ENCODE results near the gene EDIL3. TPM values are rescaled to one million over a fixed set of nuclear protein-coding genes. Genes with fewer than 3 reads are reported as not detected.

The EDIL3 gene
- total and polyA plus RNA-seq, 2 donors (not counting 3 experiments of a cell fraction or from before 2014, with no cell fraction given): 9.1 to 28.8 TPM

DNA sequence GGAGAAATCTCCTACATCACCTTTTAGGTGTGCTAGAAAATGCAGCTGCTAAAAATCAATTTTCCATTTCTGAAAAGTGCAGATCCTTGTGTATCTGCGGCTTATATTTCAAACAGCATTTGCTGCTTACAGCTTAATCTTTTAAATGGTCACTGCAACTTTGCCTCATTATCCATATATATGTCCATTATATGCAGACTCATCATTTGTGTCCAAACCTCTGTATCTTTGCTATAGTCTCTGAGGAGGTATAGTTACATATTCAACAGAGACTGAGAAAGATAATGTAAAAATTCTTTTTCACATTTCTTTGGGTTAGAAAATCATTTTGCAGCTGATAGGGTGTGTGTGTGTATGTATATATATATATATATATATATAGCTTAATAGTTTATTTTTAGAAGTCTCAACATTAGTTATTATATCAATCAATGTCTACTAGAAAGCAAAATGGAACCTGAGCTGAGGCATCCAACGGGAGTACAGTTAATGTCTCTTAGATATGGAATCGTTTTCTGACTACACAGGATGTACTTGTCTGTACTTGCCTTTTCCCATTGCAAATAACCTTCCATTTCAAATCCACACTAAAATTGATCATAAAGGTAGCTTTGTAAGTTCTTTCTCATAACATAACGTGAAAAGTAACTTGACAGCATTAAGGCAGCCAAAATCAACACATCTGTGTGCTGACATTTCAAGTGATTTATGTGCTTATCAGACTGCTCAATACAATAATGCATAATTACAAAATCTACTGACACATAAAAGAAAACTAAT, 397.0 kb downstream of the EDIL3 start:
- dilution Hi-C loops (cut with MboI; ENCODE audit: extremely low pct_ligation_motif_present, low sequenced_read_pairs): no loop called here
- no peak overlapping the region for H3K4me3 ChIP-seq (replicated peaks in 1 of 3; ENCODE audit: insufficient read depth in 1 of 3, low read depth in 1 of 3, low read length in 3 of 3)
- no peaks in the 10 kb centered on the region for H4K20me1 ChIP-seq (replicated peaks; ENCODE audit: control insufficient read depth, extremely low read depth, insufficient read depth, low read length)
- H3K4me2 ChIP-seq (ENCODE audit: insufficient read depth, low read length): no peak overlapping the region
- intact Hi-C loops (cut with micrococcal nuclease): no loop called here
- no peaks in the 10 kb centered on the region for H3K27me3 ChIP-seq (ENCODE audit: control insufficient read depth in 2 of 2, insufficient read depth in 2 of 2, low read length in 2 of 2)
- no peaks in the 10 kb centered on the region for H3K9me3 ChIP-seq (replicated peaks; ENCODE audit: control insufficient read depth, insufficient read depth, low read length)
- no peak overlapping the region for H3K27ac ChIP-seq (ENCODE audit: insufficient read depth, low read depth, low read length)
- H3K4me1 ChIP-seq (ENCODE audit: control insufficient read depth, extremely low read depth, insufficient read depth, low read length): no peaks in the 10 kb centered on the region
- no peak overlapping the region for H3K9ac ChIP-seq (replicated peaks; ENCODE audit: extremely low read depth, insufficient read depth, low read length)
- ChIA-PET POLR2A (no interaction called here), CTCF (interaction anchor here (0.8 to 1.4 kb wide), 3 partner anchors 30 to 61 kb away, joined by 3 read pairs; no protein-coding TSS in a partner anchor)
- H3K36me3 ChIP-seq (ENCODE audit: control insufficient read depth in 2 of 2, extremely low read depth in 1 of 2, insufficient read depth in 2 of 2, low read length in 2 of 2): no peaks in the 10 kb centered on the region
- no peaks in the 10 kb centered on the region for H3K79me2 ChIP-seq (ENCODE audit: control insufficient read depth, insufficient read depth, low read length)
- no peaks in the 10 kb centered on the region for H3K9me1 ChIP-seq (replicated peaks; ENCODE audit: control insufficient read depth, extremely low read depth, insufficient read depth, low read length)
- TF ChIP-seq GATA2 (IDR thresholded peaks at IDR 0.05; ENCODE audit: insufficient read depth, insufficient read length, low read depth, low read length): no peak
- TF ChIP-seq POLR2AphosphoS5 (IDR thresholded peaks at IDR 0.05; ENCODE audit: insufficient read depth, low read depth, low read length): no peak
- TF ChIP-seq, protein P1, sequence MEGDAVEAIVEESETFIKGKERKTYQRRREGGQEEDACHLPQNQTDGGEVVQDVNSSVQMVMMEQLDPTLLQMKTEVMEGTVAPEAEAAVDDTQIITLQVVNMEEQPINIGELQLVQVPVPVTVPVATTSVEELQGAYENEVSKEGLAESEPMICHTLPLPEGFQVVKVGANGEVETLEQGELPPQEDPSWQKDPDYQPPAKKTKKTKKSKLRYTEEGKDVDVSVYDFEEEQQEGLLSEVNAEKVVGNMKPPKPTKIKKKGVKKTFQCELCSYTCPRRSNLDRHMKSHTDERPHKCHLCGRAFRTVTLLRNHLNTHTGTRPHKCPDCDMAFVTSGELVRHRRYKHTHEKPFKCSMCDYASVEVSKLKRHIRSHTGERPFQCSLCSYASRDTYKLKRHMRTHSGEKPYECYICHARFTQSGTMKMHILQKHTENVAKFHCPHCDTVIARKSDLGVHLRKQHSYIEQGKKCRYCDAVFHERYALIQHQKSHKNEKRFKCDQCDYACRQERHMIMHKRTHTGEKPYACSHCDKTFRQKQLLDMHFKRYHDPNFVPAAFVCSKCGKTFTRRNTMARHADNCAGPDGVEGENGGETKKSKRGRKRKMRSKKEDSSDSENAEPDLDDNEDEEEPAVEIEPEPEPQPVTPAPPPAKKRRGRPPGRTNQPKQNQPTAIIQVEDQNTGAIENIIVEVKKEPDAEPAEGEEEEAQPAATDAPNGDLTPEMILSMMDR (IDR thresholded peaks at IDR 0.05; ENCODE audit: extremely low read depth in 1 of 2, insufficient read depth in 1 of 2, low read depth in 1 of 2, low read length in 2 of 2): no peak
- TF ChIP-seq POLR2A (IDR thresholded peaks at IDR 0.05; ENCODE audit: low read depth, low read length): no peak
- TF ChIP-seq, protein P2, sequence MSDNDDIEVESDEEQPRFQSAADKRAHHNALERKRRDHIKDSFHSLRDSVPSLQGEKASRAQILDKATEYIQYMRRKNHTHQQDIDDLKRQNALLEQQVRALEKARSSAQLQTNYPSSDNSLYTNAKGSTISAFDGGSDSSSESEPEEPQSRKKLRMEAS (IDR thresholded peaks at IDR 0.05; ENCODE audit: insufficient read depth, insufficient read length): no peak
- TF ChIP-seq EZH2 (IDR thresholded peaks at IDR 0.05; ENCODE audit: borderline replicate concordance, low read depth, low read length, severe bottlenecking): no peak
- no peak for TF ChIP-seq JUN (IDR thresholded peaks at IDR 0.05; ENCODE audit: borderline replicate concordance, insufficient read depth, insufficient read length, low read depth)
- TF ChIP-seq FOS (IDR thresholded peaks at IDR 0.05; ENCODE audit: borderline replicate concordance, insufficient read depth, low read length): no peak
- no peak for TF ChIP-seq MYC (IDR thresholded peaks at IDR 0.05; ENCODE audit: low read depth, low read length)
- BruUV-seq (replicated peaks): no TSS peak
- FAIRE-seq: no peak
- H2AFZ ChIP-seq (ENCODE audit: low read depth, low read length): peak overlapping the region; percentile 40
- peak; percentile 72 for DNase-seq (ENCODE audit: low read depth, low spot score)
